HepG2 (cell line): ENCODE results near the gene SVOP. TPM values are rescaled to one million over a fixed set of nuclear protein-coding genes. Genes with fewer than 3 reads are reported as not detected.

ENCODE experiments used
- AKAP8 ChIP-seq: sonication (generic); formaldehyde crosslinking; IDR thresholded peaks from 2 replicates; pipeline ENCODE4 v1.5.1; 2020; ENCODE audit warnings: mild to moderate bottlenecking, missing genetic modification reagents
- ARNT ChIP-seq: fragments of 450-650 bp; IDR thresholded peaks from 2 replicates; pipeline ENCODE4 v1.6.1; 2017
- BCL6 ChIP-seq: IDR thresholded peaks from 2 replicates; pipeline ENCODE4 v1.6.1; 2016; ENCODE audit warnings: missing genetic modification reagents, missing compliant biosample characterization
- ETV5 ChIP-seq: IDR thresholded peaks from 2 replicates; pipeline ENCODE4 v1.6.1; 2018; ENCODE audit warnings: missing biosample characterization, missing genetic modification reagents, inconsistent platforms, borderline replicate concordance
- GFI1 ChIP-seq: sonication (generic); formaldehyde crosslinking; IDR thresholded peaks from 2 replicates; pipeline ENCODE4 v1.5.0; 2020; ENCODE audit warnings: missing genetic modification reagents, mild to moderate bottlenecking, borderline replicate concordance
- HNF4G ChIP-seq, 2 experiments: sonication (generic) in 1 of 2; formaldehyde crosslinking in 1 of 2; IDR thresholded peaks; 2 replicates each; pipeline versions ENCODE4 v1.4.0 to v1.6.1; 2011 to 2020; ENCODE audit warnings: borderline replicate concordance in 2 of 2, low read depth in 2 of 2, mild to moderate bottlenecking in 2 of 2, low read length in 1 of 2, missing genetic modification reagents in 1 of 2, moderate library complexity in 1 of 2
- HNRNPH1 ChIP-seq: fragments of 200-400 bp; formaldehyde crosslinking; optimal IDR thresholded peaks from 2 replicates; pipeline ENCODE3; 2017; ENCODE audit warnings: mild to moderate bottlenecking, low read depth, low read length
- HOXA9 ChIP-seq: sonication (generic); formaldehyde crosslinking; IDR thresholded peaks from 2 replicates; pipeline ENCODE4 v1.8.1; 2022; ENCODE audit warnings: missing genetic modification reagents, mild to moderate bottlenecking, moderate library complexity, borderline replicate concordance
- NBN ChIP-seq: fragments of 450-650 bp; conservative IDR thresholded peaks from 2 replicates; pipeline ENCODE4 v1.6.1; 2017
- NCOA1 ChIP-seq: sonication (generic); formaldehyde crosslinking; IDR thresholded peaks from 2 replicates; pipeline ENCODE4 v1.9.0; 2021; ENCODE audit warnings: missing genetic modification reagents
- NFATC3 ChIP-seq: sonication (generic); formaldehyde crosslinking; IDR thresholded peaks from 2 replicates; pipeline ENCODE4 v1.5.1; 2020; ENCODE audit warnings: mild to moderate bottlenecking, missing genetic modification reagents
- NFRKB ChIP-seq: fragments of 450-650 bp; IDR thresholded peaks from 2 replicates; pipeline ENCODE4 v1.6.1; 2017
- PHB2 ChIP-seq: fragments of 450-650 bp; IDR thresholded peaks from 2 replicates; pipeline ENCODE4 v1.6.1; 2018; ENCODE audit not compliant: partially characterized antibody
- PHF8 ChIP-seq: sonication (generic); formaldehyde crosslinking; IDR thresholded peaks from 2 replicates; pipeline ENCODE4 v1.5.0; 2020; ENCODE audit warnings: missing genetic modification reagents
- PLRG1 ChIP-seq: fragments of 450-650 bp; conservative IDR thresholded peaks from 2 replicates; pipeline ENCODE4 v1.6.1; 2016
- SOX5 ChIP-seq: IDR thresholded peaks from 2 replicates; pipeline ENCODE4 v1.6.1; 2016; ENCODE audit warnings: borderline replicate concordance
- U2AF2 ChIP-seq: fragments of 200-400 bp; formaldehyde crosslinking; IDR thresholded peaks from 2 replicates; pipeline ENCODE4 v1.6.1; 2017; ENCODE audit warnings: low read depth, mild to moderate bottlenecking, low read length
- ZMYM4 ChIP-seq: sonication (generic); formaldehyde crosslinking; IDR thresholded peaks from 2 replicates; pipeline ENCODE4 v1.8.1; 2023; ENCODE audit warnings: mild to moderate bottlenecking, missing genetic modification reagents
- ZNF329 ChIP-seq: sonication (generic); formaldehyde crosslinking; IDR thresholded peaks from 2 replicates; pipeline ENCODE4 v1.9.0; 2021; ENCODE audit warnings: low read depth, mild to moderate bottlenecking, missing genetic modification reagents
- ZNF333 ChIP-seq: sonication (generic); formaldehyde crosslinking; IDR thresholded peaks from 2 replicates; pipeline ENCODE4 v1.4.0; 2020; ENCODE audit warnings: mild to moderate bottlenecking, missing genetic modification reagents, borderline replicate concordance
- ZNF432 ChIP-seq: sonication (generic); formaldehyde crosslinking; IDR thresholded peaks from 2 replicates; pipeline ENCODE4 v1.5.0; 2020; ENCODE audit warnings: missing genetic modification reagents, mild to moderate bottlenecking, borderline replicate concordance
- polyA plus RNA-seq, 8 experiments: library from polyadenylated mRNA; depleted of rRNA in 3 of 8; stranded (reverse) in 7 of 8; unstranded in 1 of 8; fragments of >200 nt; fragmentation: Illumina TruSeq in 4 of 8; extraction: Trizol in 4 of 8; gene quantifications; 2 replicates each; pipeline versions ENCODE4 v1.2.1 to v1.2.3, GENCODE V29; 2011 to 2016; ENCODE audit warnings: low read depth in 4 of 8, missing spikeins in 1 of 8, mixed read lengths in 1 of 8; ENCODE audit not compliant: insufficient read depth in 1 of 8
- total RNA-seq, 5 experiments: library from RNA; depleted of rRNA; stranded (reverse); fragments of >200 nt; fragmentation: Illumina TruSeq; extraction: Trizol; gene quantifications; 2 replicates each; pipeline ENCODE4 v1.2.3, GENCODE V29; 2016; ENCODE audit warnings: low read depth in 1 of 5
- TF ChIP-seq, protein P1 (sequence below): sonication (generic); formaldehyde crosslinking; IDR thresholded peaks from 2 replicates; pipeline ENCODE4 v1.4.0; 2020; ENCODE audit warnings: mild to moderate bottlenecking, missing genetic modification reagents
- TF ChIP-seq, protein P2 (sequence below): sonication (generic); formaldehyde crosslinking; IDR thresholded peaks from 2 replicates; pipeline ENCODE4 v1.4.0; 2020; ENCODE audit warnings: missing genetic modification reagents, borderline replicate concordance
- TF ChIP-seq, protein P3 (sequence below): sonication (generic); formaldehyde crosslinking; IDR thresholded peaks from 2 replicates; pipeline ENCODE4 v1.4.0; 2020; ENCODE audit warnings: missing genetic modification reagents

The SVOP gene
- total and polyA plus RNA-seq, 2 of the 13 experiments (the other 11 are each of a cell fraction or from before 2014, with no cell fraction given): not detected

DNA sequence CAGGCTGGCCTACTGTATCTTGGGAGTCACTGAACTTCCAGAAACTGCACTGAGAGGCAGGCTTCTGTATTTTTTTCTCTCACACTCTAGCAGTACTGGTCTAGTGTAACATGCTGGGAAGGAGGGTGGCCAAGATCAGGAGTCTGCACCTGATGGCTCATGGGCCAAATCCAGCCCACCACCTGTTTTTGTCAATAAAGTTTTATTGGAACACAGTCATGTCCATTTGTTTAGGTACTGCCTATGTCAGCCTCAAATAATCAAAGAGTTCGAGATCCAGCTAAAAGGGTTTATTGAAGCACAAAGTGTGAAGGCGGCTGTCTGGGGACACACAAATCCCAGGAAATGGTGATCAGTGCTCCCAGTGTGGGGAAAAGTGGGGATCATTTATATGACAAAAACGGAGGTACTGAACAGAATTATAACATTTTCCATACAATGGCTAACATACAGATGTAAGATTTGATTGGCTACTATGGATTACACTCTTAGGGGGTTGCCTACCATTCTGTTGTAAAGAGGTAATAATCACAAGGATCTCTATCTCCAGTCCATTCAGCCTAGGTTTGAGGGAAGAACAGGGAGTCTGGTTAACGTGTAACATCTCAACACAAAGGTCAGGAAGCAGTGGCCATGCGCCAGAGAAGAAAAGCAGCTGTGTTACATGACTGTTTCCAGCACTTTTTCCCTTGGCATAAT, 44.4 kb upstream of the SVOP start (continued):
- TF ChIP-seq, protein P1, sequence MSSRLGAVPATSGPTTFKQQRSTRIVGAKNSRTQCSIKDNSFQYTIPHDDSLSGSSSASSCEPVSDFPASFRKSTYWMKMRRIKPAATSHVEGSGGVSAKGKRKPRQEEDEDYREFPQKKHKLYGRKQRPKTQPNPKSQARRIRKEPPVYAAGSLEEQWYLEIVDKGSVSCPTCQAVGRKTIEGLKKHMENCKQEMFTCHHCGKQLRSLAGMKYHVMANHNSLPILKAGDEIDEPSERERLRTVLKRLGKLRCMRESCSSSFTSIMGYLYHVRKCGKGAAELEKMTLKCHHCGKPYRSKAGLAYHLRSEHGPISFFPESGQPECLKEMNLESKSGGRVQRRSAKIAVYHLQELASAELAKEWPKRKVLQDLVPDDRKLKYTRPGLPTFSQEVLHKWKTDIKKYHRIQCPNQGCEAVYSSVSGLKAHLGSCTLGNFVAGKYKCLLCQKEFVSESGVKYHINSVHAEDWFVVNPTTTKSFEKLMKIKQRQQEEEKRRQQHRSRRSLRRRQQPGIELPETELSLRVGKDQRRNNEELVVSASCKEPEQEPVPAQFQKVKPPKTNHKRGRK: no peak
- TF ChIP-seq SOX5 (CRISPR knock-in tag): peak; percentile 45
- no peak for TF ChIP-seq NFRKB
- TF ChIP-seq BCL6 (CRISPR knock-in tag): 0 out of 2 replicates have a peak, but pooled peaks have one; percentile 7
- TF ChIP-seq HNF4G (IDR thresholded peaks at IDR 0.05; ENCODE audit: borderline replicate concordance, low read depth, low read length): peak; percentile 60
- no peak for TF ChIP-seq HNF4G (CRISPR knock-in tag; IDR thresholded peaks at IDR 0.05; ENCODE audit: borderline replicate concordance, low read depth)
- no peak for TF ChIP-seq NBN
- peak; percentile 31; the same call in 1 of the 2 replicates for TF ChIP-seq ZMYM4
- TF ChIP-seq PHB2: no peak
- TF ChIP-seq U2AF2: no peak
- TF ChIP-seq, protein P2, sequence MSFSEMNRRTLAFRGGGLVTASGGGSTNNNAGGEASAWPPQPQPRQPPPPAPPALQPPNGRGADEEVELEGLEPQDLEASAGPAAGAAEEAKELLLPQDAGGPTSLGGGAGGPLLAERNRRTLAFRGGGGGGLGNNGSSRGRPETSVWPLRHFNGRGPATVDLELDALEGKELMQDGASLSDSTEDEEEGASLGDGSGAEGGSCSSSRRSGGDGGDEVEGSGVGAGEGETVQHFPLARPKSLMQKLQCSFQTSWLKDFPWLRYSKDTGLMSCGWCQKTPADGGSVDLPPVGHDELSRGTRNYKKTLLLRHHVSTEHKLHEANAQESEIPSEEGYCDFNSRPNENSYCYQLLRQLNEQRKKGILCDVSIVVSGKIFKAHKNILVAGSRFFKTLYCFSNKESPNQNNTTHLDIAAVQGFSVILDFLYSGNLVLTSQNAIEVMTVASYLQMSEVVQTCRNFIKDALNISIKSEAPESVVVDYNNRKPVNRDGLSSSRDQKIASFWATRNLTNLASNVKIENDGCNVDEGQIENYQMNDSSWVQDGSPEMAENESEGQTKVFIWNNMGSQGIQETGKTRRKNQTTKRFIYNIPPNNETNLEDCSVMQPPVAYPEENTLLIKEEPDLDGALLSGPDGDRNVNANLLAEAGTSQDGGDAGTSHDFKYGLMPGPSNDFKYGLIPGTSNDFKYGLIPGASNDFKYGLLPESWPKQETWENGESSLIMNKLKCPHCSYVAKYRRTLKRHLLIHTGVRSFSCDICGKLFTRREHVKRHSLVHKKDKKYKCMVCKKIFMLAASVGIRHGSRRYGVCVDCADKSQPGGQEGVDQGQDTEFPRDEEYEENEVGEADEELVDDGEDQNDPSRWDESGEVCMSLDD (CRISPR knock-in tag): no peak
- TF ChIP-seq, protein P3, sequence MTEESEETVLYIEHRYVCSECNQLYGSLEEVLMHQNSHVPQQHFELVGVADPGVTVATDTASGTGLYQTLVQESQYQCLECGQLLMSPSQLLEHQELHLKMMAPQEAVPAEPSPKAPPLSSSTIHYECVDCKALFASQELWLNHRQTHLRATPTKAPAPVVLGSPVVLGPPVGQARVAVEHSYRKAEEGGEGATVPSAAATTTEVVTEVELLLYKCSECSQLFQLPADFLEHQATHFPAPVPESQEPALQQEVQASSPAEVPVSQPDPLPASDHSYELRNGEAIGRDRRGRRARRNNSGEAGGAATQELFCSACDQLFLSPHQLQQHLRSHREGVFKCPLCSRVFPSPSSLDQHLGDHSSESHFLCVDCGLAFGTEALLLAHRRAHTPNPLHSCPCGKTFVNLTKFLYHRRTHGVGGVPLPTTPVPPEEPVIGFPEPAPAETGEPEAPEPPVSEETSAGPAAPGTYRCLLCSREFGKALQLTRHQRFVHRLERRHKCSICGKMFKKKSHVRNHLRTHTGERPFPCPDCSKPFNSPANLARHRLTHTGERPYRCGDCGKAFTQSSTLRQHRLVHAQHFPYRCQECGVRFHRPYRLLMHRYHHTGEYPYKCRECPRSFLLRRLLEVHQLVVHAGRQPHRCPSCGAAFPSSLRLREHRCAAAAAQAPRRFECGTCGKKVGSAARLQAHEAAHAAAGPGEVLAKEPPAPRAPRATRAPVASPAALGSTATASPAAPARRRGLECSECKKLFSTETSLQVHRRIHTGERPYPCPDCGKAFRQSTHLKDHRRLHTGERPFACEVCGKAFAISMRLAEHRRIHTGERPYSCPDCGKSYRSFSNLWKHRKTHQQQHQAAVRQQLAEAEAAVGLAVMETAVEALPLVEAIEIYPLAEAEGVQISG: peak; percentile 44; the same call in 1 of the 2 replicates
- no peak for TF ChIP-seq HNRNPH1
- TF ChIP-seq NFATC3 (CRISPR knock-in tag): no peak
- TF ChIP-seq ZNF329 (CRISPR knock-in tag): no peak
- no peak for TF ChIP-seq NCOA1
- TF ChIP-seq PHF8 (CRISPR knock-in tag): peak; percentile 23; the same call in 1 of the 2 replicates
- no peak for TF ChIP-seq HOXA9 (CRISPR knock-in tag)
- no peak for TF ChIP-seq ARNT
- TF ChIP-seq AKAP8 (CRISPR knock-in tag): no peak
- TF ChIP-seq PLRG1: no peak
- no peak for TF ChIP-seq ZNF432
- TF ChIP-seq ETV5 (CRISPR knock-in tag): peak; percentile 51; the same call in 1 of the 2 replicates
- TF ChIP-seq ZNF333 (CRISPR knock-in tag): no peak
- TF ChIP-seq GFI1 (CRISPR knock-in tag): no peak
